Colon (tissue), 2 donors: ENCODE results near the gene ESF1.

Experiments used
- FAIRE-seq: peaks from 2 replicates; lab custom pipeline; 2012; peaks lifted over from hg19 to GRCh38; lab: Jason Lieb, UNC
- donor health status: control.
- donor health status: control.

ESF1 gene

GRCh38 chr20:13784893-13785715 is at the start of gene ESF1, which contains the start of gene NDUFAF5:
TSS of gene ESF1 (minus strand) at chr20:13784919. CDS start at chr20:13783140, 1,779 bp downstream.
TSS of gene NDUFAF5 (plus strand) at chr20:13785028. CDS start at chr20:13785069, 41 bp downstream.
- no peak for FAIRE-seq

GRCh38 chr20:13831476-13831875 is 46.8 kb upstream of the ESF1 start:
- FAIRE-seq: no peak

- FAIRE-seq: no peak
These were observed 40.7 kb upstream of the ESF1 start for GRCh38 chr20:13825465-13825864.

- FAIRE-seq: no peak
These were observed 39.7 kb upstream of the ESF1 start for GRCh38 chr20:13824459-13824858.

GRCh38 chr20:13822459-13822858 is 37.7 kb upstream of the ESF1 start:
- FAIRE-seq: no peak

GRCh38 chr20:13821876-13822275 is 37.2 kb upstream of the ESF1 start:
- no peak for FAIRE-seq

DNA sequence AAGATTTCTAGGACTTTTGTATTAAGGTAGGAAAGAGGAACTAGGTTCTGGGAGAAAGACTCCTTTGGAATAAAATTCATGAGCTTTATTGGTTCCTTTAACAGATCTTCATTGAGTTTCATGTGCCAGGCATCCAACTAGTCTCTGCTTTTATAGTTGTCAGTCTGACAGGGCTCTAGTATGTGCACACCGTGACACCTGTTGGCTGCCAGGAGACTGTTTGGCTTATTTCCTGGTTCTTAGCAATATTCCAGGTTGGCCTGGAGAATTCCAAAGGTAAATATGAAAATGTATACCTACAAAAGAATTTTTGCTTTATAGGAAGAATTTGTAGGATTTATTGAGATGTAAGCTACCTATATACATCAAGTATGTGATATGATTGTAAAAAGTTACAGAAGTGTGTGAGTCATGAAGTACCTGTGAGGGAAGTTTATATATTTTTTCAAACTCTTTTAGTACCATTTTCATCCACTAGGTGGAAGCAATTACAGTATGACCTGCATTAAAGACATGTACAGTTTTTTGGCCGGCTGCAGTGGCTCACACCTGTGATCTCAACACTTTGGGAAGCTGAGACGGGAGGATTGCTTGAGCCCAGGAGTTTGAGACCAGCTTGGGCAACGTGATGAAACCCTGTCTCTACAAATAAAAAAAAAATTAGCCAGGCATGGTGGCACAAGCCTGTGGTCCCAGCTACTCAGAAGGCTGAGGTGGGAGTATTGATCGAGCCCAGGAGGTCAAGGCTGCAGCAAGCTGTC is 35.3 kb upstream of the ESF1 start:
- FAIRE-seq: no peak

DNA sequence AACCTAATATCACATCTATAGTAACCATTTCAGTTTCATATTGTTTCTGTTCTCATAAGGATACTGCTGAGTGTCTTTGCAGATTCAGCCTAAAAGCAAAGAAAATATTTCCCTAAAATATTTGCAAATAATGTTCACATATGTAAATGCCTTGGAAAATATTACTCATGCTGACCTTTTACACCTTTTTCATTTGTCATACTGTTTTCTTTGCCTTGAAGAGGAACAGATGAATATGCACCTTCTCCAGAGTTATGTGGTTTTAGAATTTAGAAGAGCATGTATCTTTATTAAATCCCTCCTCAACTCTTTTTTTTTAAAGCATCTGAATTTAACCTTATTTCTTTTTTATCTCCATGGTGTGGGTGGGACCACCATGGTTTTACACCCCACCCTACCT is 32.6 kb upstream of the ESF1 start:
- FAIRE-seq: no peak

DNA sequence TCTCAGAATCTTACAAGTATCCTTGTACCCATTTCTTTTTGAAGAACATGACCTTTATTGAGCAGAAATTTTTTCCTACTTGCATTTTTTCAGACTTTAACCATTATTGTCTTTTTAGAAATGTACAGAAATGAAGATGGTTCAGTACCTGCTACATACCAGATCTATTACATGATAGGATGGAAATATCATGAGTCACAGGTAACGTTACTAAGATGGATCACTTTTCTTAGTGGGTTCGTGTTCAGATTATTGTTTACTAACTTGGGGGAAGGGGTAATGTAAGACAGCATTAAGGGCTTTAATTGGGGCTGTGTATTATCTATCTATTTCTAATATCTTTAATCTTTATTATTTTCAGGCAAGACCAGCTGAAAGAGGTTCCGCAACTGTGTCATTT is 32.0 kb upstream of the ESF1 start:
- no peak for FAIRE-seq

- no peak for FAIRE-seq
These were observed 30.0 kb upstream of the ESF1 start for GRCh38 chr20:13814672-13815071.

GRCh38 chr20:13813910-13814309 is 29.2 kb upstream of the ESF1 start:
- no peak for FAIRE-seq

DNA sequence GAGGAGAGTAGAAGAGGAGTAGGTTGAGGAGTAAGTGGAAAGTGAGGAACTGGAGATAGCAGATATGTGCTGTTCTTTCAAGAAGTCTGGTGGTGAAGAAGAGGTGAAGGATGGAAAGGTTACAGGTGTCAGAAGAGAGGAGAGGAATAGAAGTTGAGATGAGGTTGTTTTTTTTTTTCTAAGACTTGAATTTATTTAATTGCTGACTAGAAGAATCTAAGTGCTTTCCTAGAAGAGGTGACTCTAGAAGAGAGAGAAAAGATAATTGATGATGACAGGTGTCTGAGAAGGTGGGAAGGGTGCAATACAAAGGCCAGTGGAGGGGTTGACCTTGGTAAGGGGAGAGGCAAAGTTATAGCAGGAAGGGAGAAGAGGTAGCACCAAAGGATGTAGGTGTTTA is 25.7 kb upstream of the ESF1 start:
- no peak for FAIRE-seq

GRCh38 chr20:13809855-13810254 is 25.1 kb upstream of the ESF1 start:
- FAIRE-seq: no peak

DNA sequence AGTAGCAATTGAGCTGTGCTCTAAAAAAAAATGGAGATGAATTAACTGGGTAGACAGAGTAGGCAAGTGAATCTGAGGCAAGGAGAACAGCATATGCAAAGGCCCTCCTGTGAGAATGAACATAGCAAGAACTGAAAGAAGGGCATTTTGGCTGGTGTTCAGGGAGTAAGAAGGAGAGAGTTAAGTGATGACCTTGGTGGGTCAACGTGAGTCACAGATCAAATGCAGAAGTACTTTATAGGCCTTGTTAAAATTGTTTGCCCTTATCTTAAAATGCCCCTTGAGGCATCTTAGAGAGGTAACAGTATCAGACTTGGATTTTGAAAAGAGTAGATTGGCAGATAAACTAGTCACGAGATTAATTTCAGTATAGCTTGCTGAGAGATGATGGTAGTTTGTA is 24.7 kb upstream of the ESF1 start:
- FAIRE-seq: no peak

GRCh38 chr20:13800728-13801134 is 16.0 kb upstream of the ESF1 start:
- FAIRE-seq: no peak

DNA sequence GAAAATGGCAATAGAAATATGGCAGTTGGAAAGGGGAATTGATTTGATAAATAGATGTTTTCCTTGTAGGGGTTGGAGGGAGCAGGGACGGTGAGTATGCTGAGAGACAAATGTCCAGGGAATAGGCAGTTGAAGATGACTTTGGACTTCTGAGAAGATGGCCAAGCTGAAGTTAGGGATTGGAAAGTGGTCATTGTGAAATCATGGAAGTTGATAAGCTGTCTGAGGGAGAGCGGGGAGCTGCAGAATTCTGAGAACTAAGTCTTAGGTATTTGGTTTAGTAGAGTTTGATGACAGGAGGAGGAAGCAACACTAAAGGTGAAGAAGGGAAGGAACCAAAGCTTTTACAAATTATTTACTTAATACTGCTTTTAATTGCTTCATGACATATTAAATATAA is 15.3 kb upstream of the ESF1 start:
- no peak for FAIRE-seq

GRCh38 chr20:13799040-13799439 is 14.3 kb upstream of the ESF1 start:
- FAIRE-seq: no peak

- no peak for FAIRE-seq
These were observed 9.9 kb upstream of the ESF1 start for GRCh38 chr20:13794667-13795066.

GRCh38 chr20:13793001-13793400 is 8.3 kb upstream of the ESF1 start:
- FAIRE-seq: no peak

GRCh38 chr20:13791540-13792459 is 7.1 kb upstream of the ESF1 start:
- FAIRE-seq: no peak

GRCh38 chr20:13790708-13791107 is 6.0 kb upstream of the ESF1 start:
- FAIRE-seq: no peak

DNA sequence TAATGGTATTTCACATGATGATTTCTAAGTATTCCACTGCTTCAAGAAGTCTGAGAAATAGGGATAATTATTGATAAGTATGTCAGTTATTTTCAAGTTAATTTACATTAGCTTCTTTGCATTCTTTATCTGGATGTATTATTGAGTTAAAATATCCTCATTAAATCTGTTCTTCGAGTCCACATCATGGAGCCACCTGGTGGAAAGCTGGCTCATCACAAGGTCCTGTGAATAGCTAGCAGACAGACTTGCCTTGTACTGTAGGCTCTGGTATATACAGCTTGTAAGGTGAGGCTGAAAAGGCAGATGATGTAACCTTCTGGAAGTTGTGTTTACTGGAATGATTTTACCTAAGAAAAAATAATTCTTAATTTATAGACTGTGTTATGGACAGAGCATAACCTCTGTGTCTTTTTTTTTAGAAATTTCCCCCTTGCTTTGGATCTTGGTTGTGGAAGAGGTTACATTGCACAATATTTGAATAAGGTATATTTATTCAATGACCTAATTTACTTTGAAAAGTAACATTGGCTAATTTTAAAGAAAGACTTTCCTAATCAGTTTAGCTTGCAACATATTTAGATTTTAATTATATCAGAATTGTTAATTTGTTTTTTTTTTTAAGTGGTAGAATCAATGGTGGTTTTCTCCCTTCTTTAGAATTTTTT is 3.6 kb upstream of the ESF1 start:
- FAIRE-seq: no peak
